Activated CD4-positive, alpha-beta T cell treated with anti-CD3 and anti-CD28 coated beads, Interleukin-2, amount 50 U/mL, for 1 hour (primary cell): ENCODE data around the gene SLC51B.
A peak's percentile ranks its signal among the peaks of the same experiment; 100 is the strongest.
"Not testable (repeated sequence)": the region's sequence is repeated elsewhere in the genome, so short reads cannot be mapped to it uniquely, and the experiment has no call there.

Experiments
- DNase-seq: peaks from one replicate; pipeline ENCODE4 v3.0.0-alpha.2; 2020

The SLC51B gene

GRCh38 chr15:65085990-65086679 lies 40.9 kb downstream of the SLC51B start:
- no peak for DNase-seq

- DNase-seq = no peak
These were observed 41.5 kb downstream of the SLC51B start for GRCh38 chr15:65086680-65087111.

GRCh38 chr15:65087411-65087810 lies 42.2 kb downstream of the SLC51B start:
- no peak for DNase-seq

GRCh38 chr15:65087873-65088642 lies 42.9 kb downstream of the SLC51B start:
- DNase-seq = no peak

- no peak for DNase-seq
These were observed 43.4 kb downstream of the SLC51B start for GRCh38 chr15:65088643-65089021.

- no peak for DNase-seq
These were observed 44.1 kb downstream of the SLC51B start for GRCh38 chr15:65089206-65089824.

GRCh38 chr15:65091946-65092770 lies 47.0 kb downstream of the SLC51B start:
- DNase-seq = no peak

GRCh38 chr15:65092911-65093792 lies 48.0 kb downstream of the SLC51B start:
- DNase-seq = no peak

- DNase-seq = not testable (repeated sequence)
These were observed 48.6 kb downstream of the SLC51B start for GRCh38 chr15:65093793-65094170.

- DNase-seq = no peak
These were observed 49.3 kb downstream of the SLC51B start for GRCh38 chr15:65094294-65094995.

- DNase-seq = no peak
These were observed 50.0 kb downstream of the SLC51B start for GRCh38 chr15:65095011-65095746.

GRCh38 chr15:65095747-65096104 lies 50.5 kb downstream of the SLC51B start:
- DNase-seq = no peak

GRCh38 chr15:65096481-65097385 lies 51.5 kb downstream of the SLC51B start:
- DNase-seq = no peak

- DNase-seq = no peak
These were observed 52.6 kb downstream of the SLC51B start for GRCh38 chr15:65097651-65098263.

GRCh38 chr15:65099336-65099735 lies 54.1 kb downstream of the SLC51B start:
- no peak for DNase-seq

- DNase-seq = not testable (repeated sequence)
These were observed 54.6 kb downstream of the SLC51B start for GRCh38 chr15:65099801-65100200.

- no peak for DNase-seq
These were observed 55.3 kb downstream of the SLC51B start for GRCh38 chr15:65100442-65100841.

- DNase-seq = peak; percentile 53
These were observed 56.3 kb downstream of the SLC51B start for GRCh38 chr15:65101411-65101890.
